Liver (tissue), 9 donors: Measurements from ENCODE around the gene ZDHHC14. TPM values are rescaled to one million over a fixed set of nuclear protein-coding genes. Genes with fewer than 3 reads are reported as not detected.

ENCODE experiments used
- DNase-seq: peaks from one replicate; pipeline ENCODE4 v3.0.0-alpha.2; 2017; ENCODE audit warnings: low spot score
- H3K27ac ChIP-seq, 2 donors: one replicate each; pipeline ENCODE4 v1.7.0; 2013; ENCODE audit warnings: inconsistent platforms in 2 of 2, low read length in 2 of 2, control low read depth in 1 of 2, low read depth in 1 of 2, mild to moderate bottlenecking in 1 of 2
- H3K27me3 ChIP-seq, 4 donors: one replicate each; pipeline versions ENCODE4 v1.6.1 to v1.7.0; 2013; ENCODE audit warnings: low read length in 3 of 4, inconsistent platforms in 1 of 4, mild to moderate bottlenecking in 1 of 4, moderate library complexity in 1 of 4; ENCODE audit not compliant: control insufficient read depth in 4 of 4, insufficient read depth in 4 of 4
- H3K36me3 ChIP-seq, 4 donors: one replicate each; pipeline versions ENCODE4 v1.6.1 to v1.7.0; 2013; ENCODE audit warnings: low read length in 3 of 4, mild to moderate bottlenecking in 3 of 4, low read depth in 1 of 4, moderate library complexity in 1 of 4; ENCODE audit not compliant: control insufficient read depth in 4 of 4, insufficient read depth in 3 of 4
- H3K4me1 ChIP-seq, 4 donors: one replicate each; pipeline versions ENCODE4 v1.6.1 to v1.7.0; 2013; ENCODE audit warnings: low read length in 3 of 4, mild to moderate bottlenecking in 3 of 4, moderate library complexity in 1 of 4; ENCODE audit not compliant: control insufficient read depth in 4 of 4, insufficient read depth in 4 of 4
- H3K4me3 ChIP-seq, 3 donors: one replicate each; pipeline versions ENCODE4 v1.6.1 to v1.7.0; 2013; ENCODE audit warnings: low read length in 3 of 3, control low read depth in 1 of 3, low read depth in 1 of 3, mild to moderate bottlenecking in 1 of 3
- H3K9ac ChIP-seq, 2 donors: one replicate each; pipeline ENCODE4 v1.7.0; 2013; ENCODE audit warnings: low read length in 2 of 2, mild to moderate bottlenecking in 2 of 2, moderate library complexity in 2 of 2, control low read depth in 1 of 2, low read depth in 1 of 2
- H3K9me3 ChIP-seq, 4 donors: one replicate each; pipeline versions ENCODE4 v1.6.1 to v1.7.0; 2013; ENCODE audit warnings: low read length in 3 of 4; ENCODE audit not compliant: control insufficient read depth in 4 of 4
- EGR1 ChIP-seq, 2 donors: IDR thresholded peaks; 2 replicates each; pipeline ENCODE4 v1.6.1; 2016 to 2018; ENCODE audit warnings: antibody characterized with exemption in 2 of 2, low read depth in 2 of 2
- FOXA1 ChIP-seq: IDR thresholded peaks from 2 replicates; pipeline ENCODE4 v1.6.1; 2016; ENCODE audit warnings: antibody characterized with exemption
- FOXA2 ChIP-seq: IDR thresholded peaks from 2 replicates; pipeline ENCODE4 v1.6.1; 2016; ENCODE audit warnings: antibody characterized with exemption
- GABPA ChIP-seq, 2 donors: IDR thresholded peaks in 1 of 2; conservative IDR thresholded peaks in 1 of 2; 2 replicates each; pipeline ENCODE4 v1.6.1; 2016; ENCODE audit warnings: antibody characterized with exemption in 2 of 2, mild to moderate bottlenecking in 1 of 2, moderate library complexity in 1 of 2
- HNF4A ChIP-seq, 2 donors: conservative IDR thresholded peaks; 2 replicates each; pipeline ENCODE4 v1.6.1; 2016; ENCODE audit warnings: antibody characterized with exemption in 2 of 2, mild to moderate bottlenecking in 2 of 2
- JUND ChIP-seq, 2 donors: IDR thresholded peaks; 2 replicates each; pipeline ENCODE4 v1.6.1; 2016; ENCODE audit warnings: antibody characterized with exemption in 2 of 2
- NR2F2 ChIP-seq: IDR thresholded peaks from 2 replicates; pipeline ENCODE4 v1.6.1; 2016; ENCODE audit warnings: antibody characterized with exemption
- RAD21 ChIP-seq, 2 donors: IDR thresholded peaks; 2 replicates each; pipeline ENCODE4 v1.6.1; 2016; ENCODE audit warnings: antibody characterized with exemption in 2 of 2, mild to moderate bottlenecking in 2 of 2
- RXRA ChIP-seq, 2 donors: IDR thresholded peaks; 2 replicates each; pipeline ENCODE4 v1.6.1; 2017 to 2018; ENCODE audit warnings: antibody characterized with exemption in 2 of 2, mild to moderate bottlenecking in 1 of 2
- SP1 ChIP-seq: IDR thresholded peaks from 2 replicates; pipeline ENCODE4 v1.6.1; 2018; ENCODE audit warnings: antibody characterized with exemption, mild to moderate bottlenecking
- YY1 ChIP-seq: IDR thresholded peaks from 2 replicates; pipeline ENCODE4 v1.6.1; 2016; ENCODE audit warnings: antibody characterized with exemption, mild to moderate bottlenecking
- WGBS: extraction: QIAGEN DNeasy Blood & Tissue Kit; methylation state at CpG from one replicate; pipeline ENCODE4 v1.1.7; 2013; 5-methylcytosine and 5-hydroxymethylcytosine counted together
- polyA plus RNA-seq, 2 donors: library from polyadenylated mRNA; stranded (reverse) in 1 of 2; unstranded in 1 of 2; fragments of 200-250 nt in 1 of 2; fragments of >200 nt in 1 of 2; fragmentation: Nextera tagmentation in 1 of 2; extraction: Ambion mirVana in 1 of 2; gene quantifications; one replicate each; pipeline versions ENCODE4 v1.2.1 to v1.2.3, GENCODE V29; 2013 to 2015
- total RNA-seq, 2 donors: library from RNA; depleted of rRNA; stranded (reverse); fragments of >200 nt; gene quantifications; one replicate each; pipeline ENCODE4 v1.2.3, GENCODE V29; 2014
- TF ChIP-seq, protein P1 (sequence below): IDR thresholded peaks from 2 replicates; pipeline ENCODE4 v1.6.1; 2016; ENCODE audit warnings: antibody characterized with exemption, mild to moderate bottlenecking
- TF ChIP-seq, protein P2 (sequence below): IDR thresholded peaks from 2 replicates; pipeline ENCODE4 v1.6.1; 2016; ENCODE audit warnings: antibody characterized with exemption
- TF ChIP-seq, protein P3 (sequence below): IDR thresholded peaks from 2 replicates; pipeline ENCODE4 v1.6.1; 2016; ENCODE audit warnings: antibody characterized with exemption
- TF ChIP-seq, protein P4 (sequence below): fragments of 150-350 bp; IDR thresholded peaks from 2 replicates; pipeline ENCODE4 v1.5.1; 2017; ENCODE audit warnings: improper control_type of control experiment, low read depth, low read length; ENCODE audit not compliant: missing input control
- donor health status: healthy.
- donor health status: healthy.
- donor health status: healthy.
- donor health status: healthy.
- donor health status: healthy.

Gene ZDHHC14
- total and polyA plus RNA-seq, 4 donors = 4.4 to 11.7 (median 8.4) TPM

DNA sequence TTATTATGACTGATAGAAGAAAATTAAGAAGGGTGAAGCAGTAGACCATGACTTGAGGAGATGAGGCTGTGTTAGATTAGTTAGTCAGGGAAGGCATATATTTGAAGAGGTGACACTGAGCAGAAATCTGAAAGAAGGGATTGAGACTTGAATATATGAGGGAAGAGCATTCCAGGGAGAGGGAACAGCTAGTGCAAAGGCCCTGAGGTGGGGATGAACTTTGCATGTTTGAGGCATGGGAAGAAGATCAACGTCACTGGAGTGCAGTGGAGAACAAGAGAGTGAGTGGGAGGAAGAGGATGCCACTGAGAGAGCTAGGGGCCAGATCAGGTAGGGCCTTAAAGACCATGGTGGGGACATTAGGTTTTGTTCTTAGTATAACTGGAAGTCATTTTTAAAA lies 119.0 kb downstream of the ZDHHC14 start:
- no peaks in the 10 kb centered on the region for H3K4me1 ChIP-seq
- no peak for DNase-seq
- H3K27me3 ChIP-seq = no peaks in the 10 kb centered on the region
- no peaks in the 10 kb centered on the region for H3K36me3 ChIP-seq
- H3K27ac ChIP-seq = no peak overlapping the region
- H3K9me3 ChIP-seq = peaks cover 0 to 1% (median 0%) of the 10 kb centered on the region in 4 donors
- TF ChIP-seq RXRA (IDR thresholded peaks at IDR 0.05) = no peak
- no peak overlapping the region for H3K9ac ChIP-seq
- WGBS = 92% methylated on average over 1 of the region's 1 CpG
- no peak overlapping the region for H3K4me3 ChIP-seq

DNA sequence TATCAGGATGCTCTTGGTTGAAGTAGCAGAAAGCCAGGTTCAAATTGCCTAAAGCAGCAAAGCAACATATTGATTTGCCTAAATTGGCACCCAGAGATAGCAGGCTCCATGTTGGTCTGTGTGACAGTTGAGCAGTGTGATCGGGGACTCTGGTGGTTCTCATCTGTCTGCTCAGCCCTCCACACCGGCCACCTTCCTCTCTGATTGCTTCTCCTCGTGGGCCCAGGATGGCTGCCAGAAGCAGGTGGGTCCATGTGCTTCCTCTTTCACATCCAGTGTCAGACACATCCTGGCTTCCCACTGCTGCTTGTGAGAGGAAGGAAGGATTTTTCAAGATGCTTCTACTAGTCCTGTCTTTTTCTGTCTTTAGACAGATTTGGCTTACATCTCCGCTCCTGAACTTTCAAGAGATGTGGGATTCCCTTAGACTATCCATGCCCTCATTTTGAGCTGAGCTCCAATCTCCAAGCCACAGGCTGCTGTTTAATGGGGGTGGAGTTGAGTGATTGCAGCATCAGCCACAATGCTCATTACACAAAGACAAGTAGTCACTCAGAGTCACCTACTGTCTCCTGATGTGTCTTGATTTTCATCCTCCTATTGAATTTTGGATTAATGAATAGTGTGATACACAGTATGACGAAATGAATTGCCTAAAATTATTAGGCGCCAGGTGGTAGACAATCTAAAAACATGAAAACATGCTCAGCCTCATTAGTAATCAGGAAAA lies 122.2 kb downstream of the ZDHHC14 start:
- 74% methylated on average over 6 of the region's 6 CpGs for WGBS
- Histone ChIP-seq H3K9ac (no peak overlapping the region), H3K4me1 (no peaks in the 10 kb centered on the region), H3K27ac (no peak overlapping the region), H3K4me3 (no peak overlapping the region), H3K27me3 (no peaks in the 10 kb centered on the region), H3K9me3 (peaks cover 3 to 11% (median 6%) of the 10 kb centered on the region in 4 donors), H3K36me3 (no peaks in the 10 kb centered on the region)
- TF ChIP-seq, protein P1, sequence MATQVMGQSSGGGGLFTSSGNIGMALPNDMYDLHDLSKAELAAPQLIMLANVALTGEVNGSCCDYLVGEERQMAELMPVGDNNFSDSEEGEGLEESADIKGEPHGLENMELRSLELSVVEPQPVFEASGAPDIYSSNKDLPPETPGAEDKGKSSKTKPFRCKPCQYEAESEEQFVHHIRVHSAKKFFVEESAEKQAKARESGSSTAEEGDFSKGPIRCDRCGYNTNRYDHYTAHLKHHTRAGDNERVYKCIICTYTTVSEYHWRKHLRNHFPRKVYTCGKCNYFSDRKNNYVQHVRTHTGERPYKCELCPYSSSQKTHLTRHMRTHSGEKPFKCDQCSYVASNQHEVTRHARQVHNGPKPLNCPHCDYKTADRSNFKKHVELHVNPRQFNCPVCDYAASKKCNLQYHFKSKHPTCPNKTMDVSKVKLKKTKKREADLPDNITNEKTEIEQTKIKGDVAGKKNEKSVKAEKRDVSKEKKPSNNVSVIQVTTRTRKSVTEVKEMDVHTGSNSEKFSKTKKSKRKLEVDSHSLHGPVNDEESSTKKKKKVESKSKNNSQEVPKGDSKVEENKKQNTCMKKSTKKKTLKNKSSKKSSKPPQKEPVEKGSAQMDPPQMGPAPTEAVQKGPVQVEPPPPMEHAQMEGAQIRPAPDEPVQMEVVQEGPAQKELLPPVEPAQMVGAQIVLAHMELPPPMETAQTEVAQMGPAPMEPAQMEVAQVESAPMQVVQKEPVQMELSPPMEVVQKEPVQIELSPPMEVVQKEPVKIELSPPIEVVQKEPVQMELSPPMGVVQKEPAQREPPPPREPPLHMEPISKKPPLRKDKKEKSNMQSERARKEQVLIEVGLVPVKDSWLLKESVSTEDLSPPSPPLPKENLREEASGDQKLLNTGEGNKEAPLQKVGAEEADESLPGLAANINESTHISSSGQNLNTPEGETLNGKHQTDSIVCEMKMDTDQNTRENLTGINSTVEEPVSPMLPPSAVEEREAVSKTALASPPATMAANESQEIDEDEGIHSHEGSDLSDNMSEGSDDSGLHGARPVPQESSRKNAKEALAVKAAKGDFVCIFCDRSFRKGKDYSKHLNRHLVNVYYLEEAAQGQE = no peak
- TF ChIP-seq FOXA2 = no peak
- TF ChIP-seq, protein P2, sequence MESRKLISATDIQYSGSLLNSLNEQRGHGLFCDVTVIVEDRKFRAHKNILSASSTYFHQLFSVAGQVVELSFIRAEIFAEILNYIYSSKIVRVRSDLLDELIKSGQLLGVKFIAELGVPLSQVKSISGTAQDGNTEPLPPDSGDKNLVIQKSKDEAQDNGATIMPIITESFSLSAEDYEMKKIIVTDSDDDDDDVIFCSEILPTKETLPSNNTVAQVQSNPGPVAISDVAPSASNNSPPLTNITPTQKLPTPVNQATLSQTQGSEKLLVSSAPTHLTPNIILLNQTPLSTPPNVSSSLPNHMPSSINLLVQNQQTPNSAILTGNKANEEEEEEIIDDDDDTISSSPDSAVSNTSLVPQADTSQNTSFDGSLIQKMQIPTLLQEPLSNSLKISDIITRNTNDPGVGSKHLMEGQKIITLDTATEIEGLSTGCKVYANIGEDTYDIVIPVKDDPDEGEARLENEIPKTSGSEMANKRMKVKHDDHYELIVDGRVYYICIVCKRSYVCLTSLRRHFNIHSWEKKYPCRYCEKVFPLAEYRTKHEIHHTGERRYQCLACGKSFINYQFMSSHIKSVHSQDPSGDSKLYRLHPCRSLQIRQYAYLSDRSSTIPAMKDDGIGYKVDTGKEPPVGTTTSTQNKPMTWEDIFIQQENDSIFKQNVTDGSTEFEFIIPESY = no peak
- TF ChIP-seq EGR1 (IDR thresholded peaks at IDR 0.05; ENCODE audit: low read depth in 2 of 2) = no peak
- TF ChIP-seq, protein P3, sequence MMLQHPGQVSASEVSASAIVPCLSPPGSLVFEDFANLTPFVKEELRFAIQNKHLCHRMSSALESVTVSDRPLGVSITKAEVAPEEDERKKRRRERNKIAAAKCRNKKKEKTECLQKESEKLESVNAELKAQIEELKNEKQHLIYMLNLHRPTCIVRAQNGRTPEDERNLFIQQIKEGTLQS = no peak
- TF ChIP-seq, protein P4, sequence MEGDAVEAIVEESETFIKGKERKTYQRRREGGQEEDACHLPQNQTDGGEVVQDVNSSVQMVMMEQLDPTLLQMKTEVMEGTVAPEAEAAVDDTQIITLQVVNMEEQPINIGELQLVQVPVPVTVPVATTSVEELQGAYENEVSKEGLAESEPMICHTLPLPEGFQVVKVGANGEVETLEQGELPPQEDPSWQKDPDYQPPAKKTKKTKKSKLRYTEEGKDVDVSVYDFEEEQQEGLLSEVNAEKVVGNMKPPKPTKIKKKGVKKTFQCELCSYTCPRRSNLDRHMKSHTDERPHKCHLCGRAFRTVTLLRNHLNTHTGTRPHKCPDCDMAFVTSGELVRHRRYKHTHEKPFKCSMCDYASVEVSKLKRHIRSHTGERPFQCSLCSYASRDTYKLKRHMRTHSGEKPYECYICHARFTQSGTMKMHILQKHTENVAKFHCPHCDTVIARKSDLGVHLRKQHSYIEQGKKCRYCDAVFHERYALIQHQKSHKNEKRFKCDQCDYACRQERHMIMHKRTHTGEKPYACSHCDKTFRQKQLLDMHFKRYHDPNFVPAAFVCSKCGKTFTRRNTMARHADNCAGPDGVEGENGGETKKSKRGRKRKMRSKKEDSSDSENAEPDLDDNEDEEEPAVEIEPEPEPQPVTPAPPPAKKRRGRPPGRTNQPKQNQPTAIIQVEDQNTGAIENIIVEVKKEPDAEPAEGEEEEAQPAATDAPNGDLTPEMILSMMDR = no peak
- TF ChIP-seq SP1 = no peak
- no peak for TF ChIP-seq NR2F2
- no peak for TF ChIP-seq YY1
- no peak for TF ChIP-seq RXRA (IDR thresholded peaks at IDR 0.05)
- TF ChIP-seq FOXA1 = no peak
- TF ChIP-seq GABPA (IDR thresholded peaks at IDR 0.05 in 1 of 2, conservative IDR thresholded peaks at IDR 0.05 in 1 of 2) = no peak
- TF ChIP-seq RAD21 (IDR thresholded peaks at IDR 0.05) = no peak
- no peak for TF ChIP-seq JUND (IDR thresholded peaks at IDR 0.05)
- TF ChIP-seq HNF4A (conservative IDR thresholded peaks at IDR 0.05) = no peak
- no peak for DNase-seq
